Keratinocyte (primary cell): ENCODE measurements around the gene CCDC146. TPM values are rescaled to one million over a fixed set of nuclear protein-coding genes. Genes with fewer than 3 reads are reported as not detected.

Source experiments
- DNase-seq: peaks from one replicate; pipeline ENCODE4 v3.0.0-alpha.2; 2011; ENCODE audit warnings: low read depth, missing footprints, low spot score
- FAIRE-seq: peaks from 2 replicates; lab custom pipeline; 2011; peaks lifted over from hg19 to GRCh38; lab: Jason Lieb, UNC
- H2AFZ ChIP-seq: 2 replicates; pipeline ENCODE4 v1.6.0; 2012; ENCODE audit warnings: low read length, control low read depth, inconsistent platforms; ENCODE audit not compliant: control insufficient read depth
- H3K27ac ChIP-seq: 2 replicates; pipeline ENCODE4 v1.5.1; 2011; ENCODE audit warnings: low read length; ENCODE audit not compliant: control insufficient read depth, insufficient read depth
- H3K27me3 ChIP-seq: 3 replicates; pipeline ENCODE4 v1.6.0; 2011; ENCODE audit warnings: low read length; ENCODE audit not compliant: control insufficient read depth, insufficient read depth; ENCODE audit errors: extremely low read depth
- H3K36me3 ChIP-seq, 2 experiments: 2 replicates in 1 of 2; 3 replicates in 1 of 2; pipeline ENCODE4 v1.5.1; 2011; ENCODE audit warnings: low read length in 2 of 2, mild to moderate bottlenecking in 1 of 2; ENCODE audit not compliant: control insufficient read depth in 2 of 2, insufficient read depth in 2 of 2; ENCODE audit errors: extremely low read depth in 1 of 2
- H3K4me1 ChIP-seq: 3 replicates; pipeline ENCODE4 v1.5.1; 2011; ENCODE audit warnings: low read length; ENCODE audit not compliant: control insufficient read depth, insufficient read depth; ENCODE audit errors: extremely low read depth
- H3K4me2 ChIP-seq: 3 replicates; pipeline ENCODE4 v1.6.0; 2011; ENCODE audit warnings: low read depth, low read length; ENCODE audit not compliant: control insufficient read depth, insufficient read depth; ENCODE audit errors: extremely low read depth
- H3K4me3 ChIP-seq, 3 experiments: fragments of 200-600 bp in 1 of 3; sonication (generic) in 1 of 3; 2 replicates in 2 of 3; 3 replicates in 1 of 3; pipeline ENCODE4 v1.5.1; 2011 to 2016; ENCODE audit warnings: low read length in 3 of 3, mild to moderate bottlenecking in 3 of 3, control low read depth in 2 of 3, inconsistent platforms in 1 of 3, low read depth in 1 of 3, mixed read lengths in 1 of 3, mixed run types in 1 of 3, moderate library complexity in 1 of 3; ENCODE audit not compliant: control insufficient read depth in 2 of 3, insufficient read depth in 2 of 3; ENCODE audit errors: extremely low read depth in 1 of 3
- H3K79me2 ChIP-seq: 2 replicates; pipeline ENCODE4 v1.6.0; 2012; ENCODE audit warnings: low read length; ENCODE audit not compliant: control insufficient read depth, insufficient read depth
- H3K9ac ChIP-seq: 3 replicates; pipeline ENCODE4 v1.6.0; 2011; ENCODE audit warnings: low read length; ENCODE audit not compliant: control insufficient read depth, insufficient read depth; ENCODE audit errors: extremely low read depth
- H3K9me1 ChIP-seq: 3 replicates; pipeline ENCODE4 v1.6.0; 2011; ENCODE audit warnings: low read length; ENCODE audit not compliant: control insufficient read depth, insufficient read depth; ENCODE audit errors: extremely low read depth
- H3K9me3 ChIP-seq: 2 replicates; pipeline ENCODE4 v1.5.1; 2012; ENCODE audit warnings: low read depth, low read length; ENCODE audit not compliant: control insufficient read depth
- H4K20me1 ChIP-seq: 3 replicates; pipeline ENCODE4 v1.6.0; 2011; ENCODE audit warnings: low read length; ENCODE audit not compliant: control insufficient read depth, insufficient read depth; ENCODE audit errors: extremely low read depth
- EZH2 ChIP-seq: IDR thresholded peaks from one replicate; pipeline ENCODE4 v1.6.1; 2012; ENCODE audit warnings: inconsistent platforms, mild to moderate bottlenecking, low read length, moderate library complexity
- dilution Hi-C: fragments of 300-500 bp; cut with MboI; formaldehyde crosslinking; loops from one replicate; pipeline ENCODE4 v1.7.0; 2020; ENCODE audit warnings: low sequenced_read_pairs; ENCODE audit not compliant: extremely low pct_ligation_motif_present
- polyA plus RNA-seq, 5 experiments: library from polyadenylated mRNA; depleted of rRNA in 3 of 5; stranded (reverse) in 3 of 5; stranded (forward) in 1 of 5; unstranded in 1 of 5; fragments of >200 nt; gene quantifications; 1 replicate in 1 of 5; 2 replicates in 3 of 5; 3 replicates in 1 of 5; pipeline versions ENCODE4 v1.2.1 to v1.2.3, GENCODE V29; 2011 to 2012; ENCODE audit warnings: missing spikeins in 2 of 5, low read depth in 1 of 5, low replicate concordance in 1 of 5
- TF ChIP-seq, protein P1 (sequence below), 3 experiments: IDR thresholded peaks in 1 of 3; conservative IDR thresholded peaks in 1 of 3; optimal IDR thresholded peaks in 1 of 3; 2 replicates in 2 of 3; 3 replicates in 1 of 3; pipeline versions ENCODE3 to v1.5.1; 2011; ENCODE audit warnings: low read length in 3 of 3, mild to moderate bottlenecking in 3 of 3, moderate library complexity in 2 of 3, control low read depth in 1 of 3, inconsistent platforms in 1 of 3; ENCODE audit not compliant: insufficient read depth in 2 of 3; ENCODE audit errors: extremely low read depth in 1 of 3

The CCDC146 gene
- polyA plus RNA-seq, 1 donor (not counting 4 experiments of a cell fraction or from before 2014, with no cell fraction given), result 5.7 TPM

DNA sequence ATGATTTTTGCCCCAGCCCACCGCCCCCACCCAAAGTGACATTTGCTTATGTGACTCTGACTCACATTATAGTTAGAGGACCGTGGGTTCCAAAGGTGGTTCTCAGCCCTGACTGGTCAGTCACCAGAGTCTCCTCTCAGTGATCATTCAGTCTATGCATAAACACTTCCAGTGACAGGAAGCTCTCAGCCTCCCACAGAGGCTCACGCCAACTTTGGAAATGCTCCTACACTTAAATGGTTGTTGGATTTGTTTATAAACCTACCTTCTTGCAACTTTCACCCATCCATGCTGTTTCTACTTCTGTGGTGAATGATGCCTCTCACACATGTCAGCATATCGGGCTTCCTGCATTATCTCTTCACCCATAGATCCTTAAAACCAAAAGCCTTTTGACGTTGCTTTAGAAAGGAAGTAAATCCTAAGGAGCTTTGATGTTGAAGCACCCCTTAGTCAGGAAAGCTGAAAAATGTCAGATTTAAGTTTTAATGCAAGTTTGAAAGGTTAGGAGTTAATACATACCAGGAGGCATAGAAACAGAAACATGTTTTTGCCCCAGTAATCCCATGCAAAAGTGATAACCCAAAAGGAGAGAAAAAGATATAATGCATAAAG is 123.7 kb downstream of the CCDC146 start:
- dilution Hi-C loops, result no loop called here

DNA sequence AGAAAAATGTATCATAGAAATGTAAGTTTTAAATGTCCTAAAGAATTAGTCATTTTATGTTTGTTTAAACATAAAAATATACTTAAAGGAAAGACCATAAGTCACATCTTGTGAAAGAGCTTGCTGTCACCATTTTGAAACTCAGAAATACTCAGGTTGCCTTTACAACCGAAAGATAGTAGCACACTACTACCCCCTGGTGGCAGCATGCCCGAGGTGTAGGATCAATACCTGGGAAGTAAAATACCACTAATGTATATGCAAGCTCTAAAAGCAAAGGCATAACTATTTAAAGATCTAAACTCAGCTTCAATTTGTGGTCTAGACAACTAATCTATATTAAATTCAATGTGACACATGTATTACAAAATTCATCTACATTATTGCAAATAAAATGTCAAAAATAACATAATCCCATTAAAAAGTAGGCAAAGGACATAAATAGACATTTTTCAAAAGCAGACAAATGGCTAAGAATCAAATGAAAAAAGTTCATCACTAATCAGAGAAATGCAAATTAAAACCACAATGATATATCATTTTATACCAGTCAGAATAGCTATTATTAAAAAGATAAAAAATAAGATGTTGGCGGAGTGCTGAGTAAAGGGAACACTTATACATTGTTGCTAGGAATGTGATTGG is 124.9 kb downstream of the CCDC146 start:
- Histone ChIP-seq H3K4me3 (no peak overlapping the region), H4K20me1 (no peaks in the 10 kb centered on the region), H3K9ac (no peak overlapping the region), H3K27ac (no peak overlapping the region), H2AFZ (no peak overlapping the region), H3K9me3 (no peaks in the 10 kb centered on the region), H3K79me2 (no peaks in the 10 kb centered on the region), H3K36me3 (no peaks in the 10 kb centered on the region), H3K4me1 (no peaks in the 10 kb centered on the region), H3K9me1 (no peaks in the 10 kb centered on the region), H3K27me3 (no peaks in the 10 kb centered on the region), H3K4me2 (no peak overlapping the region)
- DNase-seq (peak; percentile 36), FAIRE-seq (peak; percentile 5)
- no peak for TF ChIP-seq EZH2
- TF ChIP-seq, protein P1, sequence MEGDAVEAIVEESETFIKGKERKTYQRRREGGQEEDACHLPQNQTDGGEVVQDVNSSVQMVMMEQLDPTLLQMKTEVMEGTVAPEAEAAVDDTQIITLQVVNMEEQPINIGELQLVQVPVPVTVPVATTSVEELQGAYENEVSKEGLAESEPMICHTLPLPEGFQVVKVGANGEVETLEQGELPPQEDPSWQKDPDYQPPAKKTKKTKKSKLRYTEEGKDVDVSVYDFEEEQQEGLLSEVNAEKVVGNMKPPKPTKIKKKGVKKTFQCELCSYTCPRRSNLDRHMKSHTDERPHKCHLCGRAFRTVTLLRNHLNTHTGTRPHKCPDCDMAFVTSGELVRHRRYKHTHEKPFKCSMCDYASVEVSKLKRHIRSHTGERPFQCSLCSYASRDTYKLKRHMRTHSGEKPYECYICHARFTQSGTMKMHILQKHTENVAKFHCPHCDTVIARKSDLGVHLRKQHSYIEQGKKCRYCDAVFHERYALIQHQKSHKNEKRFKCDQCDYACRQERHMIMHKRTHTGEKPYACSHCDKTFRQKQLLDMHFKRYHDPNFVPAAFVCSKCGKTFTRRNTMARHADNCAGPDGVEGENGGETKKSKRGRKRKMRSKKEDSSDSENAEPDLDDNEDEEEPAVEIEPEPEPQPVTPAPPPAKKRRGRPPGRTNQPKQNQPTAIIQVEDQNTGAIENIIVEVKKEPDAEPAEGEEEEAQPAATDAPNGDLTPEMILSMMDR (optimal IDR thresholded peaks at IDR 0.05 in 1 of 3, IDR thresholded peaks at IDR 0.05 in 1 of 3, conservative IDR thresholded peaks at IDR 0.05 in 1 of 3; ENCODE audit: extremely low read depth in 1 of 3, insufficient read depth in 2 of 3, low read length in 3 of 3), result peak; percentile 65 to 75 (median 74)
- dilution Hi-C loops, result no loop called here

More for the DNA sequence above, 123.7 kb downstream of the CCDC146 start:
- Histone ChIP-seq H4K20me1 (no peaks in the 10 kb centered on the region), H3K4me3 (no peak overlapping the region), H3K4me1 (no peaks in the 10 kb centered on the region), H3K9ac (no peak overlapping the region), H3K27ac (no peak overlapping the region), H3K9me1 (no peaks in the 10 kb centered on the region), H3K27me3 (no peaks in the 10 kb centered on the region), H3K9me3 (no peaks in the 10 kb centered on the region), H2AFZ (no peak overlapping the region), H3K36me3 (no peaks in the 10 kb centered on the region), H3K4me2 (no peak overlapping the region), H3K79me2 (no peaks in the 10 kb centered on the region)
- DNase-seq (no peak), FAIRE-seq (no peak)
- TF ChIP-seq EZH2, result no peak
- TF ChIP-seq, protein P1 (optimal IDR thresholded peaks at IDR 0.05 in 1 of 3, IDR thresholded peaks at IDR 0.05 in 1 of 3, conservative IDR thresholded peaks at IDR 0.05 in 1 of 3; ENCODE audit: extremely low read depth in 1 of 3, insufficient read depth in 2 of 3, low read length in 3 of 3), result no peak
